Spleen (tissue), 7 donors: ENCODE results near the gene HOXC13.

Experiments used
- POLR2AphosphoS5 ChIP-seq, 3 donors: sonication (generic); formaldehyde crosslinking; IDR thresholded peaks; one replicate each; pipeline ENCODE4 v1.5.1; 2017; ENCODE audit warnings: antibody characterized with exemption in 3 of 3
- TF ChIP-seq, protein P1 (sequence below), 11 experiments: fragments of 200-600 bp in 7 of 11; fragments of 450-650 bp in 4 of 11; sonication (generic) in 4 of 11; IDR thresholded peaks in 8 of 11; conservative IDR thresholded peaks in 3 of 11; 1 replicate in 7 of 11; 2 replicates in 4 of 11; pipeline versions ENCODE4 v1.4.0 to v1.8.0; 2016 to 2021; ENCODE audit warnings: antibody characterized with exemption in 11 of 11, inconsistent platforms in 4 of 11, mild to moderate bottlenecking in 1 of 11
- donor health status: DM: no; HTN: no; CAD: no; lungs with moderate emphysema.
- donor health status: DM: no; HTN: no; CAD: no.
- donor health status: DM: no; HTN: no; CAD: no.

DNA sequence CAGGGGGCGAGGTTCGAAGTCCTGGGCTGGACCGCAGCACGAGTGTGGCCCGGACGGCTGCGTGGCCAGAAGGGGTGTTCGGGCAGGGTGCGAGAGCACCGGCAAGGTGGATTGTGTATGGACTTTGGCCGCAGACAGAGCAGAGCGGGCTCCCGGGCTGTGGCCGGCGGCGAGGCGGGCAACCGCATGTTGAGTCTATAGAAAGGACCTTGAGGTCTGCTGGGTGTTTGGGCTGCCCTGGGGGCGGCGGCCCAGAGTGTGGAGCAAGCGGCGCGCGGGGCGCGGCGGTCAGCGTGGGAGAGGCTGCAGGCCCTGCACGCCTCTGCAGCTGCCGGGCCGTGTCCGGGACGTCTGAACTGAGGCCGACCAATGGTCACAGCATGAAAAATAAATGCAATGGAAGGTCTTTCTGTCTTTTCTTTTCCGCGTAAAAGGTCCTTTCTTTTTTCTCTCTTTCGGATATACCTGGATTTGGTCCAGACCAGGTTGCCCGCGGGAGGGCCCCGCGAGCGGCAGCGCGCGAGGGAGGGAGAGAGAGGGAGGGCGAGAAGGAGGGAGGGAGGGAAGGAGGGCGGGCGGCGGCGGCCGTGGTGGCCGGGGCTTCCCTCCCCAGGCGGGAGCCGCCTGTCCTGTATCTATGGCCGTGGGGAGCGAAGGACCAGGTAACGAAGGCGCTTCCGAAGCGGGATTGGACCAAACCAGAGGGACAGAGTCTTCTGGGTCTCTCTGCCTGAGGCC is 55.8 kb downstream of the HOXC13 start:
- TF ChIP-seq, protein P1, sequence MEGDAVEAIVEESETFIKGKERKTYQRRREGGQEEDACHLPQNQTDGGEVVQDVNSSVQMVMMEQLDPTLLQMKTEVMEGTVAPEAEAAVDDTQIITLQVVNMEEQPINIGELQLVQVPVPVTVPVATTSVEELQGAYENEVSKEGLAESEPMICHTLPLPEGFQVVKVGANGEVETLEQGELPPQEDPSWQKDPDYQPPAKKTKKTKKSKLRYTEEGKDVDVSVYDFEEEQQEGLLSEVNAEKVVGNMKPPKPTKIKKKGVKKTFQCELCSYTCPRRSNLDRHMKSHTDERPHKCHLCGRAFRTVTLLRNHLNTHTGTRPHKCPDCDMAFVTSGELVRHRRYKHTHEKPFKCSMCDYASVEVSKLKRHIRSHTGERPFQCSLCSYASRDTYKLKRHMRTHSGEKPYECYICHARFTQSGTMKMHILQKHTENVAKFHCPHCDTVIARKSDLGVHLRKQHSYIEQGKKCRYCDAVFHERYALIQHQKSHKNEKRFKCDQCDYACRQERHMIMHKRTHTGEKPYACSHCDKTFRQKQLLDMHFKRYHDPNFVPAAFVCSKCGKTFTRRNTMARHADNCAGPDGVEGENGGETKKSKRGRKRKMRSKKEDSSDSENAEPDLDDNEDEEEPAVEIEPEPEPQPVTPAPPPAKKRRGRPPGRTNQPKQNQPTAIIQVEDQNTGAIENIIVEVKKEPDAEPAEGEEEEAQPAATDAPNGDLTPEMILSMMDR (IDR thresholded peaks at IDR 0.05 in 8 of 11, conservative IDR thresholded peaks at IDR 0.05 in 3 of 11): no peak
- peak in 1 of 3 donors; percentile 20 for TF ChIP-seq POLR2AphosphoS5 (IDR thresholded peaks at IDR 0.05)
